ENCODE measurements around the gene DSG4. TPM values are rescaled to one million over a fixed set of nuclear protein-coding genes. Genes with fewer than 3 reads are reported as not detected.

Gene DSG4
- polyA plus RNA-seq, 3 donors = not detected

DNA sequence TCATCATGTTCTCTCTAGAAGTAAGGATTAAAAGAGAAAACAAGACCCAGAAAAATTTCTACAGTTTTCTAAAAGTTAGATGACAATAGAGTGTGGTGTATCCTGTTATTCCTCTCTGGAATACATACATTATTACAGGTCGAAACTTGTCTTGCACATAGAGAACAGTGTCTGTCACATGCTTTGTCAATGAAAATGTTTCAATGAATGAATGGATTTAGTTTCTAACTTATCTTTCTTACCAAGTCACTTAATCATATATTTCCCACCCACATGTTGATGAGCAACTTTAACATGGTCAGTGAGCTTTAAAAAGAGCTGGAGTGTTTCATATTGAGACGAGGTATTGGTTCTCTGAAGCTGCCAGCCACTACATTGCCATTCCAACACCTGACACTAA lies 4.3 kb downstream of the DSG4 start:
- Histone ChIP-seq H4K20me1 (ENCODE audit: insufficient read depth, low read length) (no peaks in the 10 kb centered on the region), H3K4me2 (replicated peaks; ENCODE audit: extremely low read depth, low read length, poor library complexity, severe bottlenecking) (no peak overlapping the region), H3K9me3 (replicated peaks in 1 of 2; ENCODE audit: control insufficient read depth in 1 of 2, insufficient read depth in 1 of 2, low read length in 2 of 2) (no peaks in the 10 kb centered on the region), H3K4me3 (replicated peaks in 1 of 3; ENCODE audit: low read depth in 2 of 3, low read length in 3 of 3) (no peak overlapping the region), H3K36me3 (replicated peaks in 1 of 2; ENCODE audit: control insufficient read depth in 1 of 2, insufficient read depth in 2 of 2, low read length in 2 of 2) (no peaks in the 10 kb centered on the region), H3K9ac (ENCODE audit: insufficient read depth, low read length, poor library complexity, severe bottlenecking) (no peak overlapping the region), H2AFZ (ENCODE audit: insufficient read depth, low read depth, low read length, poor library complexity, severe bottlenecking) (no peak overlapping the region), H3K27ac (ENCODE audit: low read depth in 1 of 2, low read length in 2 of 2) (no peak overlapping the region), H3K4me1 (ENCODE audit: control insufficient read depth in 1 of 2, insufficient read depth in 2 of 2, low read length in 2 of 2) (no peaks in the 10 kb centered on the region), H3K27me3 (ENCODE audit: control insufficient read depth in 2 of 2, insufficient read depth in 2 of 2, low read length in 2 of 2) (no peaks in the 10 kb centered on the region), H3K79me2 (ENCODE audit: insufficient read depth, low read length) (no peaks in the 10 kb centered on the region)
- WGBS (ENCODE audit: insufficient coverage) = no CpG with 5 or more reads among the region's 2 CpGs
- Mint-ChIP-seq H3K27me3 (ENCODE audit: low read depth in 3 of 3) (peaks cover 0 to 2% (median 0%) of the 10 kb centered on the region in 3 donors), H3K4me1 (no peaks in the 10 kb centered on the region), H3K4me3 (no peak overlapping the region), H3K36me3 (no peaks in the 10 kb centered on the region), H3K27ac (no peak overlapping the region), H3K9me3 (peaks cover 0 to 2% (median 0%) of the 10 kb centered on the region in 7 donors)
- intact Hi-C loops (cut with micrococcal nuclease) = no loop called here
- DNase-seq = no peak
- TF ChIP-seq, protein P1, sequence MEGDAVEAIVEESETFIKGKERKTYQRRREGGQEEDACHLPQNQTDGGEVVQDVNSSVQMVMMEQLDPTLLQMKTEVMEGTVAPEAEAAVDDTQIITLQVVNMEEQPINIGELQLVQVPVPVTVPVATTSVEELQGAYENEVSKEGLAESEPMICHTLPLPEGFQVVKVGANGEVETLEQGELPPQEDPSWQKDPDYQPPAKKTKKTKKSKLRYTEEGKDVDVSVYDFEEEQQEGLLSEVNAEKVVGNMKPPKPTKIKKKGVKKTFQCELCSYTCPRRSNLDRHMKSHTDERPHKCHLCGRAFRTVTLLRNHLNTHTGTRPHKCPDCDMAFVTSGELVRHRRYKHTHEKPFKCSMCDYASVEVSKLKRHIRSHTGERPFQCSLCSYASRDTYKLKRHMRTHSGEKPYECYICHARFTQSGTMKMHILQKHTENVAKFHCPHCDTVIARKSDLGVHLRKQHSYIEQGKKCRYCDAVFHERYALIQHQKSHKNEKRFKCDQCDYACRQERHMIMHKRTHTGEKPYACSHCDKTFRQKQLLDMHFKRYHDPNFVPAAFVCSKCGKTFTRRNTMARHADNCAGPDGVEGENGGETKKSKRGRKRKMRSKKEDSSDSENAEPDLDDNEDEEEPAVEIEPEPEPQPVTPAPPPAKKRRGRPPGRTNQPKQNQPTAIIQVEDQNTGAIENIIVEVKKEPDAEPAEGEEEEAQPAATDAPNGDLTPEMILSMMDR (IDR thresholded peaks at IDR 0.05) = no peak

DNA sequence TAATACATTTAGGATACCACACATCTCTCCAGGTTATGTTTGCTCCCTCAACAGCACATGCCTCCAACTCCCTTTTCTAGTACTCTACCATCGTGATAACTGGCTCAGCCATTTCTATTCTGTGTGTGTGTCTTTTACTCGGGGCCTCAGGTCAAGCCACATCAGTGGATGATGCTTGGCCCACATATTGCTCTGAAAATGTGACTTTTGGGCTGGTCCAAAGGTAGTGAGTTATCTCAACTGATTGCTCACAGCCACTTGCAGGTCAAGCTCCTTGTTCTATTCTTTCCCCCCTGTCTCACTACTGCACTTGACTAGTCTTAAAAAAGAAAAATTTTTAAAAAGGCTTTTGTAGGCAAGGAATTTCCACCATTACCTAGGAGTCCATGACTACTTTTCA lies 5.5 kb downstream of the DSG4 start:
- Histone ChIP-seq H3K27me3 (ENCODE audit: control insufficient read depth in 2 of 2, insufficient read depth in 2 of 2, low read length in 2 of 2) (no peaks in the 10 kb centered on the region), H3K79me2 (ENCODE audit: insufficient read depth, low read length) (no peaks in the 10 kb centered on the region), H2AFZ (ENCODE audit: insufficient read depth, low read depth, low read length, poor library complexity, severe bottlenecking) (no peak overlapping the region), H3K9ac (ENCODE audit: insufficient read depth, low read length, poor library complexity, severe bottlenecking) (no peak overlapping the region), H3K4me3 (replicated peaks in 1 of 3; ENCODE audit: low read depth in 2 of 3, low read length in 3 of 3) (no peak overlapping the region), H4K20me1 (ENCODE audit: insufficient read depth, low read length) (no peaks in the 10 kb centered on the region), H3K4me1 (ENCODE audit: control insufficient read depth in 1 of 2, insufficient read depth in 2 of 2, low read length in 2 of 2) (no peaks in the 10 kb centered on the region), H3K9me3 (replicated peaks in 1 of 2; ENCODE audit: control insufficient read depth in 1 of 2, insufficient read depth in 1 of 2, low read length in 2 of 2) (no peaks in the 10 kb centered on the region), H3K4me2 (replicated peaks; ENCODE audit: extremely low read depth, low read length, poor library complexity, severe bottlenecking) (no peak overlapping the region), H3K27ac (ENCODE audit: low read depth in 1 of 2, low read length in 2 of 2) (no peak overlapping the region), H3K36me3 (replicated peaks in 1 of 2; ENCODE audit: control insufficient read depth in 1 of 2, insufficient read depth in 2 of 2, low read length in 2 of 2) (no peaks in the 10 kb centered on the region)
- Mint-ChIP-seq H3K9me3 (peaks cover 0 to 3% (median 0%) of the 10 kb centered on the region in 7 donors), H3K27ac (no peak overlapping the region), H3K4me3 (no peak overlapping the region), H3K27me3 (ENCODE audit: low read depth in 3 of 3) (peaks cover 0 to 2% (median 2%) of the 10 kb centered on the region in 3 donors), H3K4me1 (no peaks in the 10 kb centered on the region), H3K36me3 (no peaks in the 10 kb centered on the region)
- no peak for DNase-seq
- no CpG with 5 or more reads among the region's 2 CpGs for WGBS (ENCODE audit: insufficient coverage)
- intact Hi-C loops (cut with micrococcal nuclease) = no loop called here
- TF ChIP-seq, protein P1 (IDR thresholded peaks at IDR 0.05) = no peak

All from CD14-positive monocyte (primary cell).